Natural killer cell (primary cell): Measurements from ENCODE around the gene CACNA1D. TPM values are rescaled to one million over a fixed set of nuclear protein-coding genes. Genes with fewer than 3 reads are reported as not detected.

Source experiments
- ATAC-seq, 3 donors: fragments of 150-1000 bp in 2 of 3; fragments of 200-7000 bp in 1 of 3; cut with Tn5 transposase; 1 replicate in 1 of 3; 2 replicates in 2 of 3; pipeline ENCODE4 v1.10.0; 2021; ENCODE audit warnings: mild to moderate bottlenecking in 2 of 3, moderate library complexity in 2 of 3
- DNase-seq, 2 donors: peaks; one replicate each; pipeline versions ENCODE4 v3.0.0 to v3.0.0-alpha.2; 2013 to 2021; ENCODE audit warnings: mixed read lengths in 1 of 2
- H3K27ac ChIP-seq: one replicate; pipeline ENCODE4 v1.5.1; 2013; ENCODE audit warnings: mild to moderate bottlenecking, low read length
- H3K27me3 ChIP-seq: one replicate; pipeline ENCODE4 v1.6.1; 2013; ENCODE audit warnings: low read length; ENCODE audit not compliant: control insufficient read depth, insufficient read depth
- H3K36me3 ChIP-seq: one replicate; pipeline ENCODE4 v1.6.1; 2013; ENCODE audit warnings: low read length; ENCODE audit not compliant: control insufficient read depth, insufficient read depth
- H3K4me1 ChIP-seq: one replicate; pipeline ENCODE4 v1.6.1; 2013; ENCODE audit warnings: low read length; ENCODE audit not compliant: control insufficient read depth, insufficient read depth
- H3K4me3 ChIP-seq: one replicate; pipeline ENCODE4 v1.5.1; 2013; ENCODE audit warnings: low read length
- H3K9me3 ChIP-seq: one replicate; pipeline ENCODE4 v1.6.1; 2013; ENCODE audit warnings: low read length; ENCODE audit not compliant: control insufficient read depth, insufficient read depth
- H3K27ac Mint-ChIP-seq, 2 donors: one replicate each; pipeline ENCODE4 v1.8.0; 2022; ENCODE audit warnings: mild to moderate bottlenecking in 2 of 2, mixed read lengths in 2 of 2, moderate library complexity in 1 of 2
- H3K27me3 Mint-ChIP-seq, 2 donors: one replicate each; pipeline ENCODE4 v1.8.0; 2022; ENCODE audit warnings: low read depth in 2 of 2, mixed read lengths in 2 of 2
- H3K36me3 Mint-ChIP-seq: one replicate; pipeline ENCODE4 v1.8.0; 2022; ENCODE audit warnings: mixed read lengths
- H3K4me1 Mint-ChIP-seq, 2 donors: one replicate each; pipeline ENCODE4 v1.8.0; 2022; ENCODE audit warnings: mixed read lengths in 2 of 2
- H3K4me3 Mint-ChIP-seq: one replicate; pipeline ENCODE4 v1.8.0; 2022; ENCODE audit warnings: mild to moderate bottlenecking, moderate library complexity, mixed read lengths
- H3K9me3 Mint-ChIP-seq, 2 donors: one replicate each; pipeline ENCODE4 v1.8.0; 2022; ENCODE audit warnings: mixed read lengths in 2 of 2
- CTCF ChIP-seq: fragments of 200-600 bp; IDR thresholded peaks from one replicate; pipeline ENCODE4 v1.8.0; 2022; ENCODE audit warnings: antibody characterized with exemption
- WGBS: methylation state at CpG from one replicate; pipeline ENCODE4 v1.1.7; 2013; ENCODE audit warnings: missing lambda C conversion rate; ENCODE audit not compliant: insufficient coverage; 5-methylcytosine and 5-hydroxymethylcytosine counted together
- intact Hi-C: fragments of 100-400 bp; cut with micrococcal nuclease; formaldehyde crosslinking; loops from one replicate; pipeline ENCODE4 v1.14.2; 2022
- total RNA-seq, 4 donors: library from RNA; stranded (reverse); fragments of 120-200 nt in 1 of 4; gene quantifications; one replicate each; pipeline versions ENCODE4 v1.2.3 to v1.2.4, GENCODE V29; 2013 to 2022

The CACNA1D gene
- total RNA-seq, 3 donors from 2014 or later (not counting 1 experiment from before 2014, with no cell fraction given), result 0.54 to 10.1 TPM; not detected in 1

GRCh38 chr3:53804697-53805462 is 310.5 kb downstream of the CACNA1D start:
- Mint-ChIP-seq H3K4me3 (no peak overlapping the region), H3K9me3 (no peaks in the 10 kb centered on the region), H3K36me3 (no peaks in the 10 kb centered on the region), H3K27ac (no peak overlapping the region), H3K4me1 (no peaks in the 10 kb centered on the region), H3K27me3 (peaks cover 0 to 3% of the 10 kb centered on the region in 2 donors)
- WGBS, result 89% methylated on average over 12 of the region's 14 CpGs
- intact Hi-C loops, result no loop called here
- Histone ChIP-seq H3K27me3 (no peaks in the 10 kb centered on the region), H3K4me3 (no peak overlapping the region), H3K27ac (no peak overlapping the region), H3K4me1 (no peaks in the 10 kb centered on the region), H3K9me3 (no peaks in the 10 kb centered on the region), H3K36me3 (no peaks in the 10 kb centered on the region)
- no peak for TF ChIP-seq CTCF
- ATAC-seq (no peak), DNase-seq (no peak)

GRCh38 chr3:53805463-53806159 is 311.2 kb downstream of the CACNA1D start:
- Histone ChIP-seq H3K27me3 (no peaks in the 10 kb centered on the region), H3K4me3 (no peak overlapping the region), H3K9me3 (no peaks in the 10 kb centered on the region), H3K36me3 (no peaks in the 10 kb centered on the region), H3K27ac (no peak overlapping the region), H3K4me1 (no peaks in the 10 kb centered on the region)
- Mint-ChIP-seq H3K4me3 (no peak overlapping the region), H3K36me3 (no peaks in the 10 kb centered on the region), H3K4me1 (no peaks in the 10 kb centered on the region), H3K9me3 (no peaks in the 10 kb centered on the region), H3K27ac (no peak overlapping the region), H3K27me3 (peaks cover 0 to 3% of the 10 kb centered on the region in 2 donors)
- no peak for DNase-seq
- WGBS, result 80% methylated on average over 4 of the region's 4 CpGs
- intact Hi-C loops, result no loop called here
- no peak for TF ChIP-seq CTCF
- ATAC-seq, result no peak

- Histone ChIP-seq H3K36me3 (no peaks in the 10 kb centered on the region), H3K4me3 (no peak overlapping the region), H3K27ac (no peak overlapping the region), H3K27me3 (no peaks in the 10 kb centered on the region), H3K4me1 (no peaks in the 10 kb centered on the region), H3K9me3 (no peaks in the 10 kb centered on the region)
- Mint-ChIP-seq H3K4me1 (no peaks in the 10 kb centered on the region), H3K27ac (no peak overlapping the region), H3K4me3 (no peak overlapping the region), H3K27me3 (peaks cover 0 to 3% of the 10 kb centered on the region in 2 donors), H3K9me3 (no peaks in the 10 kb centered on the region), H3K36me3 (no peaks in the 10 kb centered on the region)
- ATAC-seq (no peak), DNase-seq (no peak)
- intact Hi-C loops, result no loop called here
- WGBS, result 91% methylated on average over 9 of the region's 10 CpGs
- TF ChIP-seq CTCF, result no peak
Measured at GRCh38 chr3:53806182-53807116, 312.0 kb downstream of the CACNA1D start.
